ENCODE measurements around the gene FARS2.

- TF ChIP-seq POLR2A (IDR thresholded peaks at IDR 0.05; ENCODE audit: low read length) = no peak
- no peak for TF ChIP-seq GATA1 (IDR thresholded peaks at IDR 0.05; ENCODE audit: low read depth, low read length)
Measured at GRCh38 chr6:5754904-5755303, 493.6 kb downstream of the FARS2 start.
